Putamen (tissue), 1 donor: ENCODE measurements around the gene MEIS3.
A peak's percentile ranks its signal among the peaks of the same experiment; 100 is the strongest.
"Not testable (repeated sequence)": the region's sequence is repeated elsewhere in the genome, so short reads cannot be mapped to it uniquely, and the experiment has no call there.

Experiments
- DNase-seq: peaks from one replicate; pipeline ENCODE4 v3.0.0-alpha.2; 2016; ENCODE audit warnings: low spot score

MEIS3 gene

DNA sequence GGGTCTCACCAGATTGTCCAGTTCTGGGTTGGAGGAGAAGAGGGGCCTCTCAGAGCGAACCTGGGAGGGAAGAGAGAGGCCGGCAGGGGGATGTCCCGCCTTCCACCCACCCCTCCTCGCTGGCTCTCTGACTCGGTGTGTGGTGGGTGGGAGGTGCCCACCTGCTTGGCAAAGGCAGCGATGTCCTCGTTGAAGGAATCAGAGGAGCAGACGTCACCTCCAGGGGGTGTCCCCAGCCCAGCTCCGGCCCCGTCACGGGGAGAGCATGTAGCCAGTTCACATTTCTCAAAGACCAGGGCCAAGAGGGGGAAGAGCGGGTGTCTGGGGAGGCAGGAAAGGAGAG, 2.7 kb downstream of the MEIS3 start:
- no peak for DNase-seq

GRCh38 chr19:47415953-47416642, 3.2 kb downstream of the MEIS3 start:
- no peak for DNase-seq

DNA sequence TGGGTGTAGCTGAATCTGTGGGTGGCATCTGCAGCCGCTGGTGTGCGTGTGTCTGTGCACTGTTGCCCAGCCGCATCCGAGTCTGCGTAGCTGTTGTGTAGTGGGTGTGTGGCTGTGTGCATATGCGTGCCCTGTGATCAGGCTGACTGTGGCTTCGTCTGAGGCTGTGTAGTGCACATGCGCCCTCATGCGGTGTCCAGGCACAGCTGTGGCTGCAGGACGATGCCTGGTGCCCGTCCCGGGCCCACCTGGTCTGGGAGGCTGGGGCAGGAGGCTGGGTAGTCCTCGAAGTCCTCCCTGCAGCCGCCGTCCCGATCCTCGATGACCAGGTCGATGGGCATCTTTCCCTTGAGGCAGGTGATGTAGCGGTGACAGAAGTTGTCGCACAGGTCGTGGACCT, 4.9 kb downstream of the MEIS3 start:
- no peak for DNase-seq

DNA sequence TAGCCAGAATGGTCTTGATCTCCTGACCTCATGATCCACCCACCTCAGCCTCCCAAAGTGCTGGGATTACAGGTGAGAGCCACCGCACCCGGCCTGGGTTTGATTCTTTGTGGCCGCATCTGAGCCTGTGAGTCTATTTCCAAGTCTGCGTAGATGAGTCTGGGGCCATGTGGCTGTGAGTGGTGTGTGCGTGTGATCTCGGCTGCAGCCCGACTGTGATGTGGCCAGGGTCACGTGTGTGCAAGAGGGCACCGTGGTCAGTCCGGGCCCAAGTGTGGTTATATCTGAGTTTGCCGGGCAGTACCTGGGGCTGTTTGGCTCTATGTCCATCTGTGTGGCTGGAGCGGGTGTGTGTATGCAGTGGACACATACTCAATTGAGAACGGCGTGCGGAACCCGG, 5.4 kb downstream of the MEIS3 start:
- DNase-seq: no peak

DNA sequence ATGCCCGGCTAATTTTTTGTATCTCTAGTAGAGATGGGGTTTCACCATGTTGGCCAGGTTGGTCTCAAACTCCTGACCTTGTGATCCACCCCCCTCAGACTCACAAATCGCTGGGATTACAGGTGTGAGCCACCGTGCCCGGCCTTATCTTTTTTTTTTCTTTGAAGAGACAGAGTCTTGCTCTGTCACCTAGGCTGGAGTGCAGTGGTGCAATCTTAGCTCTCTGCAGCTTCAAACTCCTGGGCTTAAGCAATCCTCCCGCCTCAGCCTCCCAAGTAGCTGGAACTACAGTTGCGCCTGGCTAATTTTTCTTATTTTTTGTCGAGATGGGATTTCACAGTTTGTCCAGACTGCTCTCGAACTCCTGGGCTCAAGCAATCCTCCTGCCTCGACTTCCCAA, 7.6 kb downstream of the MEIS3 start:
- DNase-seq: not testable (repeated sequence)

DNA sequence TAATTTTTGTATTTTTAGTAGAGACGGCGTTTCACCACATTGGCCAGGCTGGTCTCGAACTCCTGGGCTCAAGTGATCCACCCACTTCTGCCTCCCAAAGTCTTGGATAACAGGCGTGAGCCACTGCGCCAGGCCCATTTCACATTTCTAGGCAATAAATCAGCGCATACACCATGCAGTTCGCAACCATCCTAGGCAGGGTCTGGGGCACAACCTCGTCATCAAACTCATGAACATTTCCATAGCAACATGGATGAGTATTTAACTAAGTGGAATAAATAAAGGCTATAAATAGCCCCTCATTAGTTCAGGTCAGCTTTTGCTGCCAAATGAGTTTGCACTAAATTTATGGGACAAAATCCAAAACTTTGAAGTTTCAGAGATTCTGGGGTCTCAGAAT, 8.2 kb downstream of the MEIS3 start:
- no peak for DNase-seq

DNA sequence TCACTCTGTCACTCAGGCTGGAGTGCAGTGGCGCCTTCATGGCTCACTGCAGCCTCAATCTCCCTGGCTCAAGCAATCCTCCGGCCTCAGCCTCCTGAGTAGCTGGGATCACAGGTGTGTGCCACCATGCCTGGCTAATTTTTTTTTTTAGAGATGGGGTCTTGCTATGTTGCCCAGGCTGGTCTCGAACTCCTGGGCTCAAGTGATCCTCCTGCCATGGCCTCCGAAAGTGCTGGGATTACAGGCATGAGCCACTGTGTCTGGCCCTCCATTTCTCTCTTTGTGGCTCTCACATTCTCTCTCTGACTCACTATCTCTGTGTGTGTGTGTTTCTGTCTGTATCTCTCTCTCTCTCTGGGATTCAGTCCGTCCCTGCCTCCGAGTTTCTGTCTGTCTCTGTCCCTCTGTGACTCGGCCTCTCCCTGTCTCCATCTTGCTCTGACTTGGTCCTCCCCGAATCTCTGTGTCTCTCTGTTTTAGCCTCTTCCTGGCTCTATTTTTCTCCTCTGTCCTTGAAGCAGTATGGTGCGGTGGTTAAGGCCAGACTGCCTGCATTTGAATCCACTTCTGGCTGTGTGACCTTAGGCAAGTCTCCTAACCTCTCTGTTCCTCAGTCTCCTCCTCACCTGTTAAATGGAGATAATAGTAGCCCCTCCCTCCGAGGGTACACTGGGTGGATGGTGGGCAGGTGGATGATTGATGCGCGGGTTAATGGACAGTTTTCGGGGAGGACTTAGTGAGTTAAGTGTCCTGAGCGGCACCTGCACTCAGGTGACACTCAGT, 11.0 kb downstream of the MEIS3 start:
- DNase-seq: no peak

DNA sequence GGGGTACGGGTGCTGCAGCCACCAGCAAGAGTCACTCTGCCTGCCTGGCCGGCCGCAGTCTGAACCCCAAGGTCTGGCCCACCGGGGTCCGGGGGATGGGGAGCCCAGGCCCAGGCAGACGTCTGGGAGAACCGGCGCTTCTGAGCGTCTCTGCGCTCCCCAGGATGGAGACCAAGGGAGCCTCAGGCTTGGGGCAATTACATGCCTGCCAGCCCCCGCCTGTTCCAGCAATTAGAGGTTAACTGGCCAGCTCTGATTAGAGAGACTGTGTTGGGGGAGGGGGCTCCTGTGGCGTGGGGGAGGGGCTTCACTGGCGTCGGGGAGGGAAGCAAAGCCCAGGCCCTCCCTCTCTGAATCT, 11.9 kb downstream of the MEIS3 start:
- no peak for DNase-seq

GRCh38 chr19:47406711-47407416, 12.5 kb downstream of the MEIS3 start:
- no peak for DNase-seq

- DNase-seq: no peak
Observed at GRCh38 chr19:47405854-47406417, 13.4 kb downstream of the MEIS3 start.

DNA sequence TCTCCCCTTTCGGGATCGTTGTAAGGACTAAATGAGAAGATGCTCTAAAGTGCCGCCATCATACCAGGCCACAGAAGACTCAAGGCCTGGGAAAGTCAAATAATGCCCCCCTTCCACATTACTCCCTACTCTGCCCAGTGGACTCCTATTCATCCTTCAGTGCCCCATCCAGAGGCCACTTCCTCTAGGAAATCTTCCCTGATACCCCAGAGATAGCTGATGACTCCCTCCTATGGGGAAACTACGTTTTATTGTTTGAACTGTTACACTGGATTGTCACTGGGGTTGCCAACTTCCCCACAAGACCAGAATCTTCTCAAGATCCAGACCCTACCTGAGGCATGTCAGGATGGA, 14.2 kb downstream of the MEIS3 start:
- DNase-seq: no peak

DNA sequence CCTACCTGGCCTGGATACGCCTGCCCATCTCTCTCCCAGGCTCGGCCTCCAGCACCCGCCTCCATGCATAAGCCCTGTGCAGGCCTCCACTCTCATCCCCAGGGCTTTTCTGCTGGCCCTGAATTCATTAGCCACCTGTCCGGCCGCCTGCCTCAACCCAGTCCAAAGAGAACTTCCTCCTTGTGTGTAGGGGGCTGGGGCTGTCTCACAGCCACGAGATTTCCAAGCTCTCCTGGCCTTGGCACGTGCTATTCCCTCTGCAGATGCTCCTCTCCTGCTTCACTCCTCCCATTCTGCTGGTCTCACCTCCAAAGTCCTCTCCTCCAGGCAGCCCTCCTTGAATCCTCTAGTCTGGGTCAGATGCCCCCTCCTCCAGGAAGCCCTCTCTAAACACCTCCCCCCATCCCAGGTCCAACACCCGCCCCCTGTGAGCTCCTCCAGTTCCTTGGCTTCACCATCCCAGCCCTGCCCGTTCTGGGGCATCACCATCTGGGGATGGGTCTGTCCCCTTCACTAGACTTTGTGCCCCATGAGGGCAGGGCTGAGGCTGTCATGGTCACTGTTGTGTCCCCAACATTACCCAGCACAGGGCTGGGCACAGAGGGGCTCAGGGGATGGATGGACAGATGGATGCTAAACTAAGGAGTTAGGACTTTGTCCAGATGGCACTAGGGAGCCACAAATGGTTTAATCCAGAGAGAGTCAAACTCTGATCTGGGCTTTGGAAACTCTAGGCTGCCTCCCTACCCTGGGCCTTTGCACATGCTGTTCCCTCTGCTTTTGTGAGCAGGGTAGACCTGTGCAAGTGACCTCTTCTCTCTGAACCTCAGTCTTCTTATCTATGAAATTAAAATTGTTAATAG, 14.8 kb downstream of the MEIS3 start:
- no peak for DNase-seq

GRCh38 chr19:47402504-47402903, 16.8 kb downstream of the MEIS3 start:
- no peak for DNase-seq

- DNase-seq: no peak
Observed at GRCh38 chr19:47398707-47399597, 20.4 kb downstream of the MEIS3 start.

- peak; percentile 39 for DNase-seq
Observed at GRCh38 chr19:47391510-47392223, 27.7 kb downstream of the MEIS3 start.

DNA sequence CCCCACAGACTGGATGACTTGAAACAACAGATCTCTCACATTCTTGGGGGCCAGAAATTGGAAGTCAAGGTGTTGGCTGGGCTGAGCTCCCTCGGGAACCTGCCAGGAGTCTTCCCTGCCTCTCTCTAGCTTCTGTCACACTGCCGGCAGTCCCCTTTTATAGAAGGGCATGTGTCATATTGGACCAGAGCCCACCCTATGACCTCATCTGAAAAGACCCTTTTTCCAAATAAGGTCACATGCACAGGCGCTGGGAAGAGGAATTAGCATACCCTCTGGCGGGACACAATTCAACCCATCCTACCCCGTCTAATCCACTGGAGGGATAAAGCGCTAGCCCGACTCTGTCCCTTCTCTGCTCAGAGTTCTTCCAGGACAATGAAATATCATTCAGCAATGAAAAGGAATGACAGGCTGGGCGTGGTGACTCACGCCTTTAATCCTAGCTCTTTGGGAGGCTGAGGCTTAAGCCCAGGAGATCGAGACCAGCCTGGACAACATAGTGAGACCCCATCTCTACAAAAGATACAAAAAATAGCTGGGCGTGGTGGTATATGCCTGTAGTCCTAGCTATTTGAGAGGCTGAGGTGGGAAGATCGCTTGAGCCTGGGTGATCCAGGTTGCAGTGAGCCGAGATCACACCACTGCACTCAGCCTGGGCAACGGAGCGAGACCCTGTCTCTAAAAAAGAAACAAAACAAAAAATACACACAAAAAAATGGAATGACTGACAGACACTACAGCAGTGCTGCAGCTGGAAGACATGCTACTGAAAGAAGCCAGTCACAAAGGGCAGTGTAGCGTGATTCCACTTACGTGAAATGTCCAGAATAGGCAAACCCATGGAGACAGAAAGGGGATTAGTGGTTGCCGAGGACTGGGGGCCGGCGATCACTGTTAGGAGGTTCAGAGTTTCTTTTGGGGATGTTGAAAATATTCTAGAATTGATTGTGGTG, 28.5 kb downstream of the MEIS3 start:
- no peak for DNase-seq

DNA sequence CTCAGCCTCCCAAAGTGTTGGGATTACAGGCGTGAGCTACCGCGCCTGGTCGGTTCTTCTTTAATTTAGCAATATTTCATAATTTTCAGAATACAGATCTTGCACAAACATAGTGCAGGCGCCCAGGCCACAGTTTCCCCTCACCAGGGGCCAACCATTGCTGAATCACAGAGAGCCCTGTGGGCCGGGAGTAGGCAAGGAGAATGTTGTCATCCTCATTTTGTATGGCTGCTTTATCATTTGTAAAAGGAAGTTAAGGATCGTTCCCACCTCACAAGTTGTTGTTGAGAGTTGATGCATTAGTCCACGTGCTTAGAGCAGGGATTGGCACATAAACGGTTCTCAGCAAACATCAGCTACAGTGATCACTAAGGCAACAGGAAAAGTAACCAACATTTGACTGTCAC, 30.2 kb downstream of the MEIS3 start:
- DNase-seq: no peak

DNA sequence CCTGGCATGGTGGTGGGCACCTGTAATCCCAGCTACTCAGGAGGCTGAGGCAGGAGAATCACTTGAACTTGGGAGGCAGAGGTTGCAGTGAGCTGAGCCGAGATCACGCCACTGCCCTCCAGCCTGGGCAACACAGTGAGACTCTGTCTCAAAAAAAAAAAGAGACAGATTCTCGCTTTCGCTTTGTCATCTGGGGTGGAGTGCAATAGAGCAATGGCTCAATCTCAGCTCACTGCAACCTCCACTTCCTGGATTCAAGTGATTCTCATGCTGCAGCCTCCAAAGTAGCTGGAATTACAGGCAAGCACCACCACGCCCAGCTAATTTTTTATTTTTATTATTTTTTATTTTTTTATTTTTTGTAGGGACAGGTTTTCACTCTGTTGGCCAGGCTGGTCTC, 30.6 kb downstream of the MEIS3 start:
- DNase-seq: not testable (repeated sequence)

- not testable (repeated sequence) for DNase-seq
Observed at GRCh38 chr19:47387623-47388022, 31.7 kb downstream of the MEIS3 start.
